A549 (cell line): ENCODE results near the gene ANKAR.

Experiments
- CBX8 ChIP-seq: fragments of 200-600 bp; sonication (generic); IDR thresholded peaks from 2 replicates; pipeline ENCODE4 v1.6.1; 2016
- CHD2 ChIP-seq: fragments of 150-350 bp; IDR thresholded peaks from 2 replicates; pipeline ENCODE4 v1.6.1; 2014; ENCODE audit warnings: low read length; ENCODE audit not compliant: partially characterized antibody
- CTCF ChIP-seq: fragments of >200 bp; sonication (Bioruptor Twin); formaldehyde crosslinking; IDR thresholded peaks from 3 replicates; pipeline ENCODE4 v1.5.1; 2016
- EP300 ChIP-seq, 2 experiments: fragments of >200 bp; sonication (Bioruptor Twin); formaldehyde crosslinking; IDR thresholded peaks; 2 replicates in 1 of 2; 3 replicates in 1 of 2; pipeline ENCODE4 v1.6.1; 2016 to 2017
- HMGXB4 ChIP-seq: fragments of 250-450 bp; sonication (Bioruptor Pico); IDR thresholded peaks from 2 replicates; pipeline ENCODE4 v1.5.0; 2021; ENCODE audit warnings: mild to moderate bottlenecking, moderate library complexity, borderline replicate concordance
- HOXA7 ChIP-seq: fragments of 250-450 bp; sonication (Bioruptor Pico); IDR thresholded peaks from 2 replicates; pipeline ENCODE4 v1.5.0; 2020; ENCODE audit warnings: mild to moderate bottlenecking, moderate library complexity
- KDM1A ChIP-seq: fragments of 200-600 bp; sonication (generic); IDR thresholded peaks from 2 replicates; pipeline ENCODE4 v1.6.1; 2016; ENCODE audit warnings: low read depth, mild to moderate bottlenecking
- POLR2A ChIP-seq: IDR thresholded peaks from 2 replicates; pipeline ENCODE4 v1.6.1; 2012; ENCODE audit warnings: mild to moderate bottlenecking, low read length
- REST ChIP-seq: fragments of 200-600 bp; sonication (generic); IDR thresholded peaks from 2 replicates; pipeline ENCODE4 v1.6.1; 2016; ENCODE audit warnings: antibody characterized with exemption, mild to moderate bottlenecking, moderate library complexity
- TP53 ChIP-seq: fragments of 250-450 bp; sonication (Bioruptor Pico); IDR thresholded peaks from 2 replicates; pipeline ENCODE4 v1.5.0; 2021; ENCODE audit warnings: mild to moderate bottlenecking, moderate library complexity

GRCh38 chr2:189679226-189679625, 4.8 kb downstream of the ANKAR start:
- no peak for TF ChIP-seq REST
- no peak for TF ChIP-seq CHD2
- no peak for TF ChIP-seq CTCF
- TF ChIP-seq CBX8: no peak
- no peak for TF ChIP-seq HOXA7 (CRISPR knock-in tag)
- TF ChIP-seq TP53: no peak
- no peak for TF ChIP-seq EP300 (IDR thresholded peaks at IDR 0.05)
- no peak for TF ChIP-seq HMGXB4 (CRISPR knock-in tag)
- no peak for TF ChIP-seq KDM1A
- TF ChIP-seq POLR2A: no peak
